OCI-LY7 (cell line): Measurements from ENCODE around the gene PTGDS. TPM values are rescaled to one million over a fixed set of nuclear protein-coding genes. Genes with fewer than 3 reads are reported as not detected.
A peak's percentile ranks its signal among the peaks of the same experiment; 100 is the strongest.

Source experiments
- BruUV-seq: library from RNA; stranded (reverse); fragments of 400-500 nt; replicated peaks from 2 replicates; lab custom pipeline; 2021; lab: Mats Ljungman, UMichigan
- CTCF ChIA-PET: fragments of 300-600 bp; sonication (Branson Sonifier 250); formaldehyde crosslinking; loops from one replicate; lab custom pipeline; 2022; ENCODE audit warnings: antibody characterized with exemption; ENCODE audit not compliant: unreplicated experiment; lab: Charles Lee
- POLR2A ChIA-PET: fragments of 300-600 bp; sonication (Branson Sonifier 250); formaldehyde crosslinking; loops from one replicate; lab custom pipeline; 2022; ENCODE audit warnings: antibody characterized with exemption; lab: Charles Lee
- DNase-seq: peaks from one replicate; pipeline ENCODE4 v3.0.0-alpha.2; 2015; ENCODE audit warnings: low spot score
- H2AFZ ChIP-seq: fragments of 200-600 bp; sonication (generic), shearing (Covaris generic); 2 replicates; pipeline ENCODE4 v1.6.1; 2014; ENCODE audit warnings: mild to moderate bottlenecking, antibody characterized with exemption, low read length, moderate library complexity
- H3K27ac ChIP-seq: fragments of 200-600 bp; sonication (generic); 2 replicates; pipeline ENCODE4 v1.5.1; 2014; ENCODE audit warnings: mixed run types, low read depth, mild to moderate bottlenecking, moderate library complexity, low read length, inconsistent platforms; ENCODE audit not compliant: poor library complexity, severe bottlenecking
- H3K36me3 ChIP-seq: fragments of 200-600 bp; sonication (generic); 2 replicates; pipeline ENCODE4 v1.6.1; 2014; ENCODE audit warnings: mild to moderate bottlenecking, antibody characterized with exemption, low read length, moderate library complexity, mixed read lengths; ENCODE audit not compliant: insufficient read depth
- H3K4me1 ChIP-seq: fragments of 200-600 bp; sonication (generic); 2 replicates; pipeline ENCODE4 v1.5.1; 2014; ENCODE audit warnings: mild to moderate bottlenecking, low read length; ENCODE audit not compliant: insufficient read depth, poor library complexity, severe bottlenecking
- H3K4me2 ChIP-seq: fragments of 200-600 bp; sonication (generic); 2 replicates; pipeline ENCODE4 v1.6.1; 2014; ENCODE audit warnings: mild to moderate bottlenecking, low read length
- H3K4me3 ChIP-seq: fragments of 200-600 bp; sonication (generic); 2 replicates; pipeline ENCODE4 v1.5.1; 2014; ENCODE audit warnings: mild to moderate bottlenecking, low read depth, low read length; ENCODE audit not compliant: poor library complexity, severe bottlenecking
- H3K79me2 ChIP-seq: fragments of 200-600 bp; sonication (generic); 2 replicates; pipeline ENCODE4 v1.6.1; 2016; ENCODE audit warnings: low read depth, mild to moderate bottlenecking, low read length, moderate library complexity, mixed read lengths; ENCODE audit not compliant: insufficient read depth
- H3K9me2 ChIP-seq: fragments of 200-600 bp; sonication (generic); 2 replicates; pipeline ENCODE4 v1.6.1; 2016; ENCODE audit warnings: mild to moderate bottlenecking, low read length, mixed read lengths; ENCODE audit not compliant: insufficient read depth
- H3K9me3 ChIP-seq: fragments of 200-600 bp; sonication (generic); 2 replicates; pipeline ENCODE4 v1.6.1; 2014; ENCODE audit warnings: mild to moderate bottlenecking, mixed run types, low read length, mixed read lengths
- H4K20me1 ChIP-seq: fragments of 200-600 bp; sonication (generic); 2 replicates; pipeline ENCODE4 v1.6.1; 2014; ENCODE audit warnings: mild to moderate bottlenecking, antibody characterized with exemption, low read length, moderate library complexity, mixed read lengths; ENCODE audit not compliant: insufficient read depth
- EZH2phosphoT487 ChIP-seq: fragments of 200-600 bp; sonication (generic); IDR thresholded peaks from 2 replicates; pipeline ENCODE4 v1.6.1; 2018; ENCODE audit warnings: low read depth, borderline replicate concordance, mild to moderate bottlenecking, mixed run types, antibody characterized with exemption, low read length, moderate library complexity, mixed read lengths
- intact Hi-C: fragments of 100-400 bp; cut with micrococcal nuclease; formaldehyde crosslinking; loops from one replicate; pipeline ENCODE4 v1.10.0; 2022; ENCODE audit not compliant: unreplicated experiment
- total RNA-seq, 2 experiments: library from RNA; depleted of rRNA in 1 of 2; stranded (reverse); fragments of >200 nt in 1 of 2; shearing (Covaris generic) in 1 of 2; gene quantifications; 2 replicates each; pipeline ENCODE4 v1.2.3, GENCODE V29; 2014 to 2022
- TF ChIP-seq, protein P1 (sequence below): fragments of 200-600 bp; sonication (generic); conservative IDR thresholded peaks from 2 replicates; pipeline ENCODE4 v1.5.1; 2014; ENCODE audit warnings: mild to moderate bottlenecking, antibody characterized with exemption, low read length, moderate library complexity, mixed read lengths

The PTGDS gene
- total RNA-seq, 2 experiments from 2014 or later, result not detected

DNA sequence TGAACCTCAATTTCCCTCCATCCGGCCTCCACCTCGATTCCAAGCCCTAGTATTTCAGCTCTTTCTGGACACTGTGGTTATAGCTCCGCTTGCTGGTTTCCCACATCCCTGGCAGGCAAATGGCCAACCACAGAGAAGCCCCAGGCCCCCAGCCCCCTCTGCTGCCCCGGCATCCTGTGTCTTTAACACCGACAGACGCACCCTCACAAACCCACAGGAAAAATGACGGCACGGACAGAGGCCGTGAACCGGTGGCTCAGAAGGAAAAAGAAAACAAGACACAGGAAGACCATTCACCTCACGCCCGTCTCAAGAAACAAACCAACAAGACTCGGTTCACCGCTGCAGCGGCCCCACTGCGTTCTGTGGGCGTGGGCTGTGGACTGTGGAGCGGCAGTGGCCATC is 20.5 kb downstream of the PTGDS start:
- H2AFZ ChIP-seq, result no peak overlapping the region
- DNase-seq, result no peak
- H3K4me2 ChIP-seq, result no peak overlapping the region
- ChIA-PET POLR2A (no interaction called here), CTCF (no interaction called here)
- no peak for TF ChIP-seq EZH2phosphoT487
- TF ChIP-seq, protein P1, sequence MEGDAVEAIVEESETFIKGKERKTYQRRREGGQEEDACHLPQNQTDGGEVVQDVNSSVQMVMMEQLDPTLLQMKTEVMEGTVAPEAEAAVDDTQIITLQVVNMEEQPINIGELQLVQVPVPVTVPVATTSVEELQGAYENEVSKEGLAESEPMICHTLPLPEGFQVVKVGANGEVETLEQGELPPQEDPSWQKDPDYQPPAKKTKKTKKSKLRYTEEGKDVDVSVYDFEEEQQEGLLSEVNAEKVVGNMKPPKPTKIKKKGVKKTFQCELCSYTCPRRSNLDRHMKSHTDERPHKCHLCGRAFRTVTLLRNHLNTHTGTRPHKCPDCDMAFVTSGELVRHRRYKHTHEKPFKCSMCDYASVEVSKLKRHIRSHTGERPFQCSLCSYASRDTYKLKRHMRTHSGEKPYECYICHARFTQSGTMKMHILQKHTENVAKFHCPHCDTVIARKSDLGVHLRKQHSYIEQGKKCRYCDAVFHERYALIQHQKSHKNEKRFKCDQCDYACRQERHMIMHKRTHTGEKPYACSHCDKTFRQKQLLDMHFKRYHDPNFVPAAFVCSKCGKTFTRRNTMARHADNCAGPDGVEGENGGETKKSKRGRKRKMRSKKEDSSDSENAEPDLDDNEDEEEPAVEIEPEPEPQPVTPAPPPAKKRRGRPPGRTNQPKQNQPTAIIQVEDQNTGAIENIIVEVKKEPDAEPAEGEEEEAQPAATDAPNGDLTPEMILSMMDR, result 0 out of 2 replicates have a peak, but pooled peaks have one; percentile 29
- H3K27ac ChIP-seq, result no peak overlapping the region
- intact Hi-C loops, result no loop called here
- H3K79me2 ChIP-seq, result no peaks in the 10 kb centered on the region; the same call in 1 of the 2 replicates
- peaks cover 56% of the 10 kb centered on the region for H3K4me1 ChIP-seq
- H3K4me3 ChIP-seq, result no peak overlapping the region
- no peaks in the 10 kb centered on the region for H3K9me2 ChIP-seq
- no peaks in the 10 kb centered on the region for H4K20me1 ChIP-seq
- no peaks in the 10 kb centered on the region for H3K9me3 ChIP-seq
- no TSS peak for BruUV-seq
- 0 out of 2 replicates have a peak, but pooled peaks cover 3% of the 10 kb centered on the region for H3K36me3 ChIP-seq

DNA sequence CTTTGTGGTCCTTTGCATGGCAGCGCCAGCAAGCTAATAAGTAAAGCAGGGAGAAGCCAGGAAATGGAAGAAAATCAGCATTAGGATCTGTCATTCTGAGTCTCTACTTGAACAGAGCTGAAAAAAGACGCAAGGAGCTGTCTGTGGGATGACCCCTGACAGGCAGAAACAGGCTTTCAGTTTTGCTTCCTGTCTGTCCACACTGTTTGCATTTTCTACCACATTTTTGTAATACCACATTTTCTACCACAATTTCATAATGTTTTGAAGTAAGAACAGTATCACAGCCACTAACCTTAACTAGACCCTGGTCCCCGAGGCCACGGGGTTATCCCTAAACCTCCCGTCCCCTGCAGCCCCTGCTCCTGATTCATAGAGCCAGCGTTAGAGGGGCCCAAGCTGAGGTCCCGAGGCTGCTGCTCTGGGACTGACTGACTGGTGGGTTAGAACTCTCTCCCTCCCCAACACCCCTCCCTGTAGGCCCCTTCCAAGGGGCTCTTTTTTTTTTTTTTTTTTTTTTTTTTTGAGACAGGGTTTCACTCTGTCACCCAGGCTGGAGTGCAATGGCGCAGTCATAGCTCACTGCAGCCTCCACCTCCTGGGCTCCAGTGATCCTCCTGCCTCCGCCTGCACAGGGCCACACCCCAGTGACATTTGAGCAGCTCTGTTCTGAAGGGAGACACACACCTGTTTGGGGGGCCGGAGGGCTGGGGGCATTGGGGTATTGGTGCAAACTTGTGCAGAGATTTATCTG is 23.1 kb downstream of the PTGDS start:
- no peak overlapping the region for H3K27ac ChIP-seq
- no TSS peak for BruUV-seq
- no peaks in the 10 kb centered on the region for H3K9me3 ChIP-seq
- H3K9me2 ChIP-seq, result no peaks in the 10 kb centered on the region
- peak; percentile 49 for DNase-seq
- H2AFZ ChIP-seq, result peak overlapping the region; percentile 62
- H3K4me3 ChIP-seq, result peak overlapping the region; percentile 1
- H3K36me3 ChIP-seq, result no peaks in the 10 kb centered on the region
- intact Hi-C loops, result no loop called here
- CTCF ChIA-PET, result interaction anchor here (0.6 to 1.2 kb wide), 2 partner anchors 22 to 29 kb away, joined by 3 to 5 read pairs; no protein-coding TSS in a partner anchor
- POLR2A ChIA-PET, result interaction anchor here (0.6 to 1.5 kb wide), 3 partner anchors 8 to 171 kb away, joined by 3 to 4 read pairs (median 4); partner anchors contain the start of gene PAXX
- H4K20me1 ChIP-seq, result no peaks in the 10 kb centered on the region
- peaks cover 43% of the 10 kb centered on the region for H3K4me1 ChIP-seq
- H3K4me2 ChIP-seq, result peak overlapping the region; percentile 58
- H3K79me2 ChIP-seq, result no peaks in the 10 kb centered on the region
- TF ChIP-seq EZH2phosphoT487, result no peak
- TF ChIP-seq, protein P1, result no peak
